PC-3 (cell line): ENCODE measurements around the gene SRD5A2.
"Not testable (repeated sequence)": the region's sequence is repeated elsewhere in the genome, so short reads cannot be mapped to it uniquely, and the experiment has no call there.

ENCODE experiments used
- CTCF ChIP-seq: fragments of 300-600 bp; sonication (generic); conservative IDR thresholded peaks from 2 replicates; pipeline ENCODE4 v1.5.1; 2017; ENCODE audit warnings: antibody characterized with exemption, low read depth, mild to moderate bottlenecking, low read length
- EZH2 ChIP-seq: fragments of 300-600 bp; sonication (generic); IDR thresholded peaks from one replicate; pipeline ENCODE4 v1.6.1; 2017; ENCODE audit warnings: antibody characterized with exemption, mild to moderate bottlenecking, low read length; ENCODE audit not compliant: unreplicated experiment
- EZH2phosphoT487 ChIP-seq: fragments of 300-600 bp; sonication (generic); IDR thresholded peaks from 2 replicates; pipeline ENCODE4 v1.6.1; 2018; ENCODE audit warnings: mild to moderate bottlenecking, antibody characterized with exemption, low read length, borderline replicate concordance

- not testable (repeated sequence) for TF ChIP-seq CTCF, EZH2, EZH2phosphoT487
These were observed 84.3 kb downstream of the SRD5A2 start for GRCh38 chr2:31496451-31496874.
